ENCODE data around the gene RANGRF.
"Not testable (repeated sequence)": the region's sequence is repeated elsewhere in the genome, so short reads cannot be mapped to it uniquely, and the experiment has no call there.

Gene RANGRF, protein sequence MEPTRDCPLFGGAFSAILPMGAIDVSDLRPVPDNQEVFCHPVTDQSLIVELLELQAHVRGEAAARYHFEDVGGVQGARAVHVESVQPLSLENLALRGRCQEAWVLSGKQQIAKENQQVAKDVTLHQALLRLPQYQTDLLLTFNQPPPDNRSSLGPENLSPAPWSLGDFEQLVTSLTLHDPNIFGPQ

DNA sequence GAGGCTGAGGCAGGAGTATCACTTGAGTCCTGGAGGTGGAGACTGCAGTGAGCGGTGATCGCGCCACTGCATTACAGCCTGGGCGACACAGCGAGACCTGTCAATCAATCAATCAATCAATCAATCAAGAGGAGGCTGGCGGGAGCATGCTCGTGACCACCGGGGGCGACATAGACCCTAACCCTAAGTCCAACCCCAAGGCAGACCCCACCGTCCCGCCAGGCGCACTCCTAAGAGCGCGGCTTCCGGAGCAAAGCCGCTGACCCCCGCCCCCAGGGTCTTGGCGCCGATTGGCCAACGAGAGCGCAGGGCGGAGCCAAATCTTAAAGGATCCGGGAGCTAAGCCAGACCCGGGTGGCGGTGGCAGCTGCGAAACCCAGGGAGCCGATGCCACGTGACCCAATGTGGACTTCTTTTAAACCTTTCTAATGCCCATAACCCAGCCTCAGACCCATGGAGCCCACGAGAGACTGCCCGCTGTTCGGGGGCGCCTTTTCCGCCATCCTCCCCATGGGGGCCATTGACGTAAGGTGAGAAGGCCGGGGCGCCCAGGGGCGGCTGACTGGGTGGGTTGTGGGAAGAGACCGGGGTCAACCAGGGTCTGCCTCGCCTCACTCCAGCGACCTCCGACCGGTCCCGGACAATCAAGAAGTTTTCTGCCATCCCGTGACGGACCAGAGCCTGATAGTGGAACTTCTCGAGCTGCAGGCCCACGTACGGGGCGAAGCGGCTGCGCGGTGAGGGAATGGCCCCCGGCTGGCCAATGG, at the start of gene RANGRF:
TSS of gene RANGRF (plus strand) at position 335 of the 767 bp plus-strand sequence. CDS start at position 454, 119 bp downstream.
- H3K27ac ChIP-seq (ENCODE audit: low read depth, low read length), result peak within 1 kb of the TSS; percentile 64
- no peaks in the 10 kb centered on the region for H3K27me3 ChIP-seq (ENCODE audit: control insufficient read depth, insufficient read depth, low read length)
- peak within 1 kb of the TSS; percentile 84 for H3K4me3 ChIP-seq (ENCODE audit: low read depth, low read length)
- H3K9ac ChIP-seq (ENCODE audit: low read depth, low read length), result peak within 1 kb of the TSS; percentile 63
- H3K4me1 ChIP-seq (ENCODE audit: control insufficient read depth, insufficient read depth, low read length), result peaks cover 10% of the 10 kb centered on the region
- no peaks in the 10 kb centered on the region for H3K9me3 ChIP-seq (ENCODE audit: control insufficient read depth, insufficient read depth, low read length)
- H3K36me3 ChIP-seq (ENCODE audit: control insufficient read depth, insufficient read depth, low read length), result no peaks in the 10 kb centered on the region

DNA sequence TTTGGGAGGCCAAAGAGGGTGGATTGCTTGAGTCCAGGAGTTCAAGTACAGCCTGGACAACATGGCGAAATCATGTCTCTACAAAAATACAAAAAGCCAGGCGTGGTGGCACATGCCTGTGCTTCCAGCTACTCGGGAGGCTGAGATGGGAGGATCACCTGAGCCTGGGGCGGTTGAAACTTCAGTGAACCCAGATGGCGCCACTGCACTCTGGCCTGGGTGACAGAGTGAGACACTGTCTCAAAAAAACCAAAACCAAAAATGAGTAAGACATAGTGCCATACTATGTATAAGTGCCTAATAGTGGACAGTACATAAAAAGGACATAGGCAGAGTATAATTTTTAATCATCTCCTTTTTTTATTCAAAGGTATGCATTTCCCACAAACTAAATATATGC, 44.6 kb upstream of the RANGRF start:
- H3K4me3 ChIP-seq (ENCODE audit: low read depth, low read length), result no peak overlapping the region
- no peaks in the 10 kb centered on the region for H3K4me1 ChIP-seq (ENCODE audit: control insufficient read depth, insufficient read depth, low read length)
- no peaks in the 10 kb centered on the region for H3K27me3 ChIP-seq (ENCODE audit: control insufficient read depth, insufficient read depth, low read length)
- peaks cover 25% of the 10 kb centered on the region for H3K36me3 ChIP-seq (ENCODE audit: control insufficient read depth, insufficient read depth, low read length)
- no peak overlapping the region for H3K27ac ChIP-seq (ENCODE audit: low read depth, low read length)
- H3K9ac ChIP-seq (ENCODE audit: low read depth, low read length), result no peak overlapping the region
- no peaks in the 10 kb centered on the region for H3K9me3 ChIP-seq (ENCODE audit: control insufficient read depth, insufficient read depth, low read length)

DNA sequence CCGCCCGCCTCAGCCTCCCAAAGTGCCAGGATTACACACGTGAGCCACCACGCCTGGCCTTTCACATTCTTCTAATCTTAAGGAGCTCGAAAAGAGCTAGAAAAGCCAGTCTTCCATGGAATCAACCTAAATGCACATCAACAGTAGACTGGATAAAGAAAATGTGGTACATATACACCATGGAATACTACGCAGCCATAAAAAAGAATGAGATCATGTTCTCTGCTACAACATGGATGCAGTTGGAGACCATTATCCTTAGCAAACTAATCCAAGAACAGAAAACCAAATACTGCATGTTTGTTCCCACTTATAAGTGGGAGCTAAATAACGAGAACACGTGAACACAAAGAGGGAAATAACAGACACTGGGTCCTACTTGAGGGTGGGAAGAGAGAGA, 43.7 kb upstream of the RANGRF start:
- Histone ChIP-seq H3K4me1 (ENCODE audit: control insufficient read depth, insufficient read depth, low read length) (no peaks in the 10 kb centered on the region), H3K4me3 (ENCODE audit: low read depth, low read length) (no peak overlapping the region), H3K9ac (ENCODE audit: low read depth, low read length) (no peak overlapping the region), H3K9me3 (ENCODE audit: control insufficient read depth, insufficient read depth, low read length) (no peaks in the 10 kb centered on the region), H3K36me3 (ENCODE audit: control insufficient read depth, insufficient read depth, low read length) (peaks cover 17% of the 10 kb centered on the region), H3K27ac (ENCODE audit: low read depth, low read length) (no peak overlapping the region), H3K27me3 (ENCODE audit: control insufficient read depth, insufficient read depth, low read length) (no peaks in the 10 kb centered on the region)

DNA sequence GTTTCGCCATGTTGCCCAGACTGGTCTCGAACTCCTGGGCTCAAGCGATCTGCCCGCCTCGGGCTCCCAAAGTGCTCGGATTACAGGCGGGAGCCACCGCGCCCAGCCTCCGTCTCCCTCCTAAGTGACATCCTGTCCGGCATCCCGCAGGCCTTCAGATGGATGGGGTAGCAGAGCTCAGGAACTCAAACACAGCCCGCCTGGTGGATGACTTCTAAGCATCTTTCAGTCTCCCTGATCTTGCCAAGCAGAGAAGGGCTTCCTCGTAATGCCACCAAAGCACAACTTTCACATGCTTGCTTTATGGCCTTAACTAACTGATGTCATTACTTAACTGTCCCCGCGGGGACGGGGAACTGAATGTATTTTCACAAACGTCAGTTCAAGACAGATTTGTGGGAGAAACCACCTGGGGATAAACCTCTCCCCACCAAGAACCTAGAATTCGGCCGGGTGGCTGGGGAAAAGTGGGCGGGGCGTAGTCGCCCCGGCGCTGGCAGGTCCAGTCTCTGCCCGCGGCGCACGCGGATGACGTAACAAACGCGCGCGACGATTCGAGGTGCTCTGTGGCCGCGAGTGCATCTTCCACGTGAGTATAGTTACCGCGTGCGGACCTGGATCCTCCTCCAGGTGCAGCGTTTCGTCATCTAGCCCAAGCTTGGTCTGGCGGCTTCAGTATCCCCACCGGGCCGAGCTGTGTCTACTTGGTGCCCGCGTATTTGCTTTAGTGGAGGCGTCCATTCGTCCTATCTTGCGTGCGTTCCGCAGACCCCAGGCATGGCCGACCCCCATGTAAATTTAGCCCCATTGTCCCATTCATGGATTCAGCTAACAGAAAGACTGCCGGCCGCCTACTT, 39.5 kb upstream of the RANGRF start, which contains the start of gene PFAS:
TSS of gene PFAS (plus strand) at position 539 of the 857 bp plus-strand sequence. CDS start 4,649 bp downstream, outside the sequence.
- peak within 1 kb of the TSS; percentile 91 for H3K4me3 ChIP-seq (ENCODE audit: low read depth, low read length)
- peak within 1 kb of the TSS; percentile 97 for H3K27ac ChIP-seq (ENCODE audit: low read depth, low read length)
- H3K9me3 ChIP-seq (ENCODE audit: control insufficient read depth, insufficient read depth, low read length), result no peaks in the 10 kb centered on the region
- H3K36me3 ChIP-seq (ENCODE audit: control insufficient read depth, insufficient read depth, low read length), result peaks cover 18% of the 10 kb centered on the region
- no peaks in the 10 kb centered on the region for H3K27me3 ChIP-seq (ENCODE audit: control insufficient read depth, insufficient read depth, low read length)
- H3K4me1 ChIP-seq (ENCODE audit: control insufficient read depth, insufficient read depth, low read length), result 0 out of 2 replicates have a peak, but pooled peaks cover 7% of the 10 kb centered on the region
- peak within 1 kb of the TSS; percentile 98 for H3K9ac ChIP-seq (ENCODE audit: low read depth, low read length)

DNA sequence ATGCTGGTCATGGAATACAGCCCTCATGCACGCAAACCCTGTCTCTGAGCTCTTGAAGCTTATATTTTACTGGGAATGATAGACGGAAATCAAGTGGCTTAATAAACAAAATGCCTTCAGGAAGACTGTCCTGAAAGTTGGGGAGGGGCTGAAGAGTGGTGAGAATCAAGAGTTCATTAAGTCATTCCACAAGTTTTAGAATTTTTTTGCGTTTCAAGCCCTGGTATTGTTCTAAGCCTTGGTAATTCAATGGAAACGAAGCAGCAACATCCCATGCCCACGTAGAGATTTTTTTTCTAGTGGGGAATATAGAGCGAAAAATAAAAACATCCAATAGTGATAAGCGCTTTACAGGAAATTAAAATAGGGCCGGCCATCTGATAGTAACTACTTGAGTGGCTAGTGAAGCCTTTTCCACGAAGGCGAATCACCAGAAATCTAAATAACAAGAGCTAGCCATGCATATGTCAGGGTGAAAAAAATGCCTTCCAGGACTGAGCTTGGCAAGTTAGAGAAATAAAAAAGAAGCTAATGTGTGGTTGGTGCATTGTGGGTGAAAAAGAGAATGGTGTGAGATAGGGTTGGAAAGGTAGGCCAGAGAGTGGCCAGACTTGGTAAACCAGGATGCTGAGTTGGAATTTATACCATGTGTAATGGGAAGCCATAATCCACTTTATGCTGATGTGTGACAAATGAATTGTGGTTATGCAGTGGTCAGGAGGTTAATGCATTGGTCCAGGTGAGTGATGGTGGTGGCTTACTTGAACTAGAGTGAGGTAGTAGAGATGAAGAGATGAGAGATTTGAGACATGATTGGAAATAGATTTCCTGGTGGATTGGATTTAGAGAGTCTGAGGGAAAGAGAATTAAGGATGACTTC, 38.6 kb upstream of the RANGRF start:
- H3K9me3 ChIP-seq (ENCODE audit: control insufficient read depth, insufficient read depth, low read length), result no peaks in the 10 kb centered on the region
- H3K27ac ChIP-seq (ENCODE audit: low read depth, low read length), result peak overlapping the region; percentile 97
- H3K4me3 ChIP-seq (ENCODE audit: low read depth, low read length), result peak overlapping the region; percentile 91
- 0 out of 2 replicates have a peak, but pooled peaks cover 7% of the 10 kb centered on the region for H3K4me1 ChIP-seq (ENCODE audit: control insufficient read depth, insufficient read depth, low read length)
- no peaks in the 10 kb centered on the region for H3K27me3 ChIP-seq (ENCODE audit: control insufficient read depth, insufficient read depth, low read length)
- H3K36me3 ChIP-seq (ENCODE audit: control insufficient read depth, insufficient read depth, low read length), result peaks cover 25% of the 10 kb centered on the region
- peak overlapping the region; percentile 98 for H3K9ac ChIP-seq (ENCODE audit: low read depth, low read length)

DNA sequence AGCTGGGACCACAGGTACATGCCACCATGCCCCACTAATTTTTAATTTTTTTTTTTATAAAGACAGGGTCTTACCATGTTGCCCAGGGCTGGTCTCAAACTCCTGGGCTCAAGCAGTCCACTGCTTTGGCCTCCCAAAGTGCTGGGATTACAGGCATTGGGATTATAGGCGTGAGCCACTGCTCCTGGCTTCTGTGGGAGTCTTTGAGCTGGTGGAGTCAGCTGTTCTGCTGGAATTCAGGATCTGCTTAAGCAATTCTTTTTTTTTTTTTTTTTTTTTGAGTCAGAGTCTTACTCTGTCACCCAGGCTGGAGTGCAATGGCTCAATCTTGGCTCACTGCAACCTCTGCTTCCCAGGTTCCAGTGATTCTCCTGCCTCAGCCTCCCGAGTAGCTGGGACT, 37.1 kb upstream of the RANGRF start:
- H3K9ac ChIP-seq (ENCODE audit: low read depth, low read length); H3K4me3 ChIP-seq (ENCODE audit: low read depth, low read length); H3K27ac ChIP-seq (ENCODE audit: low read depth, low read length); H3K4me1 ChIP-seq (ENCODE audit: control insufficient read depth, insufficient read depth, low read length); H3K9me3 ChIP-seq (ENCODE audit: control insufficient read depth, insufficient read depth, low read length); H3K27me3 ChIP-seq (ENCODE audit: control insufficient read depth, insufficient read depth, low read length): not testable (repeated sequence)
- peaks cover 36% of the 10 kb centered on the region for H3K36me3 ChIP-seq (ENCODE audit: control insufficient read depth, insufficient read depth, low read length)

DNA sequence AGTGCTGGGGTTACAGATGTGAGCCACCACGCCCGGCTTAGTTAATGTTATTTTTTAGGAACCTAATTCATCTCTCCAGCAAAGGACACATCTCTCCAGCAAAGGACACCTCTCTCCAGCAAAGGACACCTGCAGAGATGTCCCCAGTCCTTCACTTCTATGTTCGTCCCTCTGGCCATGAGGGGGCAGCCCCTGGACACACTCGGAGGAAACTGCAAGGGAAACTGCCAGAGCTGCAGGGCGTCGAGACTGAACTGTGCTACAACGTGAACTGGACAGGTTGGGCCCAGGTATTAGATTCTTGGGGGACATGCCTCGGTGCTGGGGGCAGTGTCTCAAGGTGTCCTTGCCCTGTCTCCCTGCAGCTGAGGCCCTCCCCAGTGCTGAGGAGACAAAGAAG, 34.7 kb upstream of the RANGRF start:
- Histone ChIP-seq H3K27ac (ENCODE audit: low read depth, low read length) (no peak overlapping the region), H3K27me3 (ENCODE audit: control insufficient read depth, insufficient read depth, low read length) (no peaks in the 10 kb centered on the region), H3K9ac (ENCODE audit: low read depth, low read length) (no peak overlapping the region), H3K36me3 (ENCODE audit: control insufficient read depth, insufficient read depth, low read length) (peaks cover 56% of the 10 kb centered on the region), H3K4me1 (ENCODE audit: control insufficient read depth, insufficient read depth, low read length) (0 out of 2 replicates have a peak, but pooled peaks cover 7% of the 10 kb centered on the region), H3K9me3 (ENCODE audit: control insufficient read depth, insufficient read depth, low read length) (no peaks in the 10 kb centered on the region), H3K4me3 (ENCODE audit: low read depth, low read length) (no peak overlapping the region)

DNA sequence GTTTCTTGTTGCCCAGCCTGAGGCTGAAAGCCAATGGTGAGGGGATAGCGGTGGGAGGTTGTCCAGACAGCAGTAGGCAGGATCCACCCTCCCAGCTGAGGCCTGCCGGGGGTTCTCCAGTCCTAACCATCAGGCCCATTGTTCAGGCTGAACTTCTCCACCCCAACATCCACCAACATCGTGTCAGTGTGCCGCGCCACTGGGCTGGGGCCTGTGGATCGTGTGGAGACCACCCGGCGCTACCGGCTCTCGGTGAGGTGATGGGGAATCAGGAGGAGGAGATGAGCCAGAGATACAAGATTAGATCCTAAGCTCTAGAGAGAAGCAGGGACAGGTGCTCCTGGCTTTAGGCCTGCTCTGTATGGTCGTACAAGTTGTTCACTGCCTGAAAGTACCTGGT, 33.6 kb upstream of the RANGRF start:
- 0 out of 2 replicates have a peak, but pooled peaks cover 6% of the 10 kb centered on the region for H3K4me1 ChIP-seq (ENCODE audit: control insufficient read depth, insufficient read depth, low read length)
- peaks cover 66% of the 10 kb centered on the region for H3K36me3 ChIP-seq (ENCODE audit: control insufficient read depth, insufficient read depth, low read length)
- no peaks in the 10 kb centered on the region for H3K9me3 ChIP-seq (ENCODE audit: control insufficient read depth, insufficient read depth, low read length)
- no peak overlapping the region for H3K9ac ChIP-seq (ENCODE audit: low read depth, low read length)
- no peak overlapping the region for H3K27ac ChIP-seq (ENCODE audit: low read depth, low read length)
- H3K4me3 ChIP-seq (ENCODE audit: low read depth, low read length), result no peak overlapping the region
- no peaks in the 10 kb centered on the region for H3K27me3 ChIP-seq (ENCODE audit: control insufficient read depth, insufficient read depth, low read length)

DNA sequence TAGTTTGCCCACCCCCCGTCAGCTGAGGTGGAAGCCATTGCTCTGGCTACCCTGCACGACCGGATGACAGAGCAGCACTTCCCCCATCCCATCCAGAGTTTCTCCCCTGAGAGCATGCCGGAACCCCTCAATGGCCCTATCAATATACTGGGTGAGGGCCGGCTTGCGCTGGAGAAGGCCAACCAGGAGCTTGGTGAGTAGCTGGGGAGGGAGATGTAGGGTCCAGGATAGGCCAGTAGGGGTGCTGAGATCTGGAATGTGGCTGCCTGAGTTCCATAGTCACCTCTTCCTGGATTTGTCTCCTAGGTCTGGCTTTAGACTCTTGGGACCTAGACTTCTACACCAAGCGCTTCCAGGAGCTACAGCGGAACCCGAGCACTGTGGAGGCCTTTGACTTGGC, 33.0 kb upstream of the RANGRF start:
- Histone ChIP-seq H3K36me3 (ENCODE audit: control insufficient read depth, insufficient read depth, low read length) (peaks cover 72% of the 10 kb centered on the region), H3K27ac (ENCODE audit: low read depth, low read length) (no peak overlapping the region), H3K9me3 (ENCODE audit: control insufficient read depth, insufficient read depth, low read length) (no peaks in the 10 kb centered on the region), H3K4me1 (ENCODE audit: control insufficient read depth, insufficient read depth, low read length) (0 out of 2 replicates have a peak, but pooled peaks cover under 1% of the 10 kb centered on the region), H3K4me3 (ENCODE audit: low read depth, low read length) (no peak overlapping the region), H3K27me3 (ENCODE audit: control insufficient read depth, insufficient read depth, low read length) (no peaks in the 10 kb centered on the region), H3K9ac (ENCODE audit: low read depth, low read length) (no peak overlapping the region)

DNA sequence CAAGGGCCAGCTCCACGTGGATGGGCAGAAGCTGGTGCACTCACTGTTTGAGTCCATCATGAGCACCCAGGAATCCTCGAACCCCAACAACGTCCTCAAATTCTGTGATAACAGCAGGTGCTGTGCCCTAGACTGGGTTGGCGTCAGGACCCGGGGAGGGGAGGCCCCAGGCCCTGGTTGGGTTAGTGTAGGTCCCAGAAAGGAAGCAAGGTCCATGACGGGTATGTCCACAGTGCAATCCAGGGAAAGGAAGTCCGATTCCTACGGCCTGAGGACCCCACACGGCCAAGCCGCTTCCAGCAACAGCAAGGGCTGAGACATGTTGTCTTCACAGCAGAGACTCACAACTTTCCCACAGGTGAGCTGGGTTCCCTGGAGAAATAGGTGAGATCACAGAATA, 32.2 kb upstream of the RANGRF start:
- Histone ChIP-seq H3K27ac (ENCODE audit: low read depth, low read length) (no peak overlapping the region), H3K4me3 (ENCODE audit: low read depth, low read length) (no peak overlapping the region), H3K36me3 (ENCODE audit: control insufficient read depth, insufficient read depth, low read length) (peaks cover 80% of the 10 kb centered on the region)

More for the DNA sequence above, 32.2 kb upstream of the RANGRF start:
- no peaks in the 10 kb centered on the region for H3K27me3 ChIP-seq (ENCODE audit: control insufficient read depth, insufficient read depth, low read length)
- H3K9me3 ChIP-seq (ENCODE audit: control insufficient read depth, insufficient read depth, low read length), result no peaks in the 10 kb centered on the region
- no peaks in the 10 kb centered on the region for H3K4me1 ChIP-seq (ENCODE audit: control insufficient read depth, insufficient read depth, low read length)
- H3K9ac ChIP-seq (ENCODE audit: low read depth, low read length), result no peak overlapping the region
